HS-27A (cell line): ENCODE data around the gene G6PC3.

Experiments used
- DNase-seq: peaks from one replicate; pipeline ENCODE4 v3.0.0-alpha.2; 2012; ENCODE audit warnings: low read depth, missing footprints

The G6PC3 gene

GRCh38 chr17:44059101-44059892, 11.2 kb upstream of the G6PC3 start:
- DNase-seq: no peak

GRCh38 chr17:44061446-44061845, 9.1 kb upstream of the G6PC3 start:
- DNase-seq: no peak

GRCh38 chr17:44062871-44063270, 7.7 kb upstream of the G6PC3 start:
- DNase-seq: no peak

GRCh38 chr17:44063704-44064639, 6.6 kb upstream of the G6PC3 start:
- DNase-seq: no peak

- DNase-seq: no peak
Observed at GRCh38 chr17:44065668-44066203, 4.8 kb upstream of the G6PC3 start.

- peak; percentile 59 for DNase-seq
Observed at GRCh38 chr17:44066204-44066930, 4.2 kb upstream of the G6PC3 start, which contains the start of gene LSM12. LSM12 (minus strand) TSS chr17:44066671; CDS start chr17:44066587, 84 bp downstream.

GRCh38 chr17:44067545-44067940, 3.0 kb upstream of the G6PC3 start:
- no peak for DNase-seq

- DNase-seq: no peak
Observed at GRCh38 chr17:44069974-44070454, 521 bp upstream of the G6PC3 start.

- DNase-seq: no peak
Observed at GRCh38 chr17:44071198-44071520, 624 bp downstream of the G6PC3 start.

- DNase-seq: no peak
Observed at GRCh38 chr17:44071772-44072171, 1.2 kb downstream of the G6PC3 start.

- DNase-seq: no peak
Observed at GRCh38 chr17:44074231-44074910, 3.8 kb downstream of the G6PC3 start.

- no peak for DNase-seq
Observed at GRCh38 chr17:44074911-44075285, 4.4 kb downstream of the G6PC3 start.

GRCh38 chr17:44075598-44076293, 5.2 kb downstream of the G6PC3 start:
- DNase-seq: no peak

GRCh38 chr17:44076716-44077594, 6.4 kb downstream of the G6PC3 start:
- DNase-seq: no peak

- no peak for DNase-seq
Observed at GRCh38 chr17:44077595-44077909, 7.0 kb downstream of the G6PC3 start.

- no peak for DNase-seq
Observed at GRCh38 chr17:44078412-44078811, 7.9 kb downstream of the G6PC3 start.

- DNase-seq: no peak
Observed at GRCh38 chr17:44079877-44080821, 9.6 kb downstream of the G6PC3 start.

- DNase-seq: no peak
Observed at GRCh38 chr17:44081681-44082080, 11.1 kb downstream of the G6PC3 start.
